Prostate gland (tissue), 2 donors: ENCODE results near the gene SLC6A20. TPM values are rescaled to one million over a fixed set of nuclear protein-coding genes. Genes with fewer than 3 reads are reported as not detected.

Source experiments
- DNase-seq: peaks from one replicate; pipeline ENCODE4 v3.0.0-alpha.2; 2019; ENCODE audit warnings: low spot score
- H3K27ac ChIP-seq, 2 donors: fragments of 200-600 bp; sonication (generic); 2 replicates each; pipeline ENCODE4 v1.5.1; 2017 to 2019
- H3K27me3 ChIP-seq: fragments of 200-600 bp; sonication (generic); replicated peaks from 2 replicates; pipeline ENCODE4 v1.5.1; 2019; ENCODE audit not compliant: insufficient read depth
- H3K36me3 ChIP-seq, 2 donors: fragments of 200-600 bp; sonication (generic); 1 replicate in 1 of 2; 2 replicates in 1 of 2; pipeline versions ENCODE4 v1.5.1 to v1.8.1; 2017 to 2019
- H3K4me1 ChIP-seq: fragments of 200-600 bp; sonication (generic); replicated peaks from 2 replicates; pipeline ENCODE4 v1.5.1; 2019
- H3K4me3 ChIP-seq, 2 donors: fragments of 200-600 bp; sonication (generic); 2 replicates each; pipeline ENCODE4 v1.5.1; 2017 to 2019
- H3K9me3 ChIP-seq: fragments of 200-600 bp; sonication (generic); 2 replicates; pipeline ENCODE4 v1.5.1; 2017
- POLR2A ChIP-seq: fragments of 450-650 bp; IDR thresholded peaks from one replicate; pipeline ENCODE4 v1.6.1; 2016; ENCODE audit warnings: antibody characterized with exemption, mild to moderate bottlenecking
- POLR2AphosphoS5 ChIP-seq: sonication (generic); formaldehyde crosslinking; IDR thresholded peaks from one replicate; pipeline ENCODE4 v1.6.1; 2017; ENCODE audit warnings: antibody characterized with exemption
- WGBS: methylation state at CpG from one replicate; pipeline ENCODE4 v1.1.5; 2018; 5-methylcytosine and 5-hydroxymethylcytosine counted together
- intact Hi-C: fragments of 100-400 bp; cut with DNase I; formaldehyde crosslinking; loops from one replicate; pipeline ENCODE4 v1.14.2; 2022
- total RNA-seq, 2 donors: library from RNA; depleted of rRNA; stranded (reverse); fragments of >200 nt; gene quantifications; one replicate each; pipeline ENCODE4 v1.1.0, GENCODE V29; 2016
- TF ChIP-seq, protein P1 (sequence below), 4 experiments: fragments of 200-600 bp in 2 of 4; fragments of 450-650 bp in 2 of 4; sonication (generic) in 2 of 4; IDR thresholded peaks; 1 replicate in 3 of 4; 2 replicates in 1 of 4; pipeline ENCODE4 v1.5.1; 2016 to 2019; ENCODE audit warnings: antibody characterized with exemption in 4 of 4, mild to moderate bottlenecking in 2 of 4, moderate library complexity in 2 of 4

The SLC6A20 gene
- total RNA-seq, 2 donors from 2014 or later: 1.6 TPM; not detected in 1

- Histone ChIP-seq H3K27me3 (no peaks in the 10 kb centered on the region), H3K4me3 (no peak overlapping the region), H3K27ac (no peak overlapping the region), H3K9me3 (no peaks in the 10 kb centered on the region), H3K36me3 (no peaks in the 10 kb centered on the region), H3K4me1 (no peaks in the 10 kb centered on the region)
- TF ChIP-seq POLR2A: no peak
- TF ChIP-seq, protein P1, sequence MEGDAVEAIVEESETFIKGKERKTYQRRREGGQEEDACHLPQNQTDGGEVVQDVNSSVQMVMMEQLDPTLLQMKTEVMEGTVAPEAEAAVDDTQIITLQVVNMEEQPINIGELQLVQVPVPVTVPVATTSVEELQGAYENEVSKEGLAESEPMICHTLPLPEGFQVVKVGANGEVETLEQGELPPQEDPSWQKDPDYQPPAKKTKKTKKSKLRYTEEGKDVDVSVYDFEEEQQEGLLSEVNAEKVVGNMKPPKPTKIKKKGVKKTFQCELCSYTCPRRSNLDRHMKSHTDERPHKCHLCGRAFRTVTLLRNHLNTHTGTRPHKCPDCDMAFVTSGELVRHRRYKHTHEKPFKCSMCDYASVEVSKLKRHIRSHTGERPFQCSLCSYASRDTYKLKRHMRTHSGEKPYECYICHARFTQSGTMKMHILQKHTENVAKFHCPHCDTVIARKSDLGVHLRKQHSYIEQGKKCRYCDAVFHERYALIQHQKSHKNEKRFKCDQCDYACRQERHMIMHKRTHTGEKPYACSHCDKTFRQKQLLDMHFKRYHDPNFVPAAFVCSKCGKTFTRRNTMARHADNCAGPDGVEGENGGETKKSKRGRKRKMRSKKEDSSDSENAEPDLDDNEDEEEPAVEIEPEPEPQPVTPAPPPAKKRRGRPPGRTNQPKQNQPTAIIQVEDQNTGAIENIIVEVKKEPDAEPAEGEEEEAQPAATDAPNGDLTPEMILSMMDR (IDR thresholded peaks at IDR 0.05): no peak
- TF ChIP-seq POLR2AphosphoS5: no peak
- intact Hi-C loops: no loop called here
- WGBS: 83% methylated on average over 5 of the region's 5 CpGs
- DNase-seq: no peak
Observed at GRCh38 chr3:45781271-45781670, 15.1 kb downstream of the SLC6A20 start.

DNA sequence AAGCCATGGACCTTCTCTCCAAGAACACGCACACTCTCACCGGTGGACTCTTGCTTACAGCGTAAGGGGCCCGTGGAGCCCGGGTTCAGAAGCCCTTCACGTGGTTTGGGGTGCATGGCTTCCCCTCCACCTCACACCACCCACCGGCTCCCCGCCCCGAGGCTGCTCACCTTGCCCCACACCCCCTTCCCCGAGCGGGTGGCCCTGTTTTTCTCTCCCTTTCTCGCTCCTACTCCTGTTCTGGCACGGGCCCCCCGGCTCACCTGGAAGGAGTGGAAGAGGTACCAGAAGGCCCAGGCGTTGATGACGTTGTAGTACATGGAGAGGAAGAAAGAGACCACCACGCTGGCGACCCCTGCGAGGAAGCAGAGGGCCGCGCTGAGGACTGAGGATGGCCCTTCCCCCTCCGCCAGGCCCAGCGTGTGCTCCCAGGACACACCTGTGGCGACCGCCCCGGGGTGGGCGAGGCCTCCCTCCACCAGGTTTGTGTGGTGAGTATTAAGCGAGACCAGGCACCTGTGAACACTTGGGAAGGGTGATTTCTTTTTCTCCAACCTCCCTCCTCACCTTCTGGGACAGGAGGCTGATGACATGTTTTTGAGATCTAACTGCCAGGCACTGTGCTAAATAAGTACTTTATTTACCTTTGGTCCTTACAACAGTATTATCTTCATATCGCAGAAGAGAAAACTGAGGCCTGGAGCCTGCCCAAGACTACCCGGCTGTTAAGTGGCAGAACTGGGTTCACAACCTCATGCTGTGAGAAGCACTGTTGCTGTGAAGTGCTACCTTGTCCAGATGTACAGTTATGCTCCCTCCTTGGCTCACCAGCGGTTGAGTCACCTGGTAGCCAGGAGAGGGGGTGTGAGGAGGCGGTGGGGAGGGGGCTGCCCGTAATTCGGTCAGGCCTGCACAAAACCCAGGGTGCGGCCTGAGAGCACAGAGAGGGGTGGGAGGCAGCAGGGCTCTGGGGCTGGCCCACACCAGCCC, 16.3 kb downstream of the SLC6A20 start:
- H3K4me3 ChIP-seq: no peak overlapping the region
- H3K27ac ChIP-seq: no peak overlapping the region
- no peaks in the 10 kb centered on the region for H3K4me1 ChIP-seq
- TF ChIP-seq POLR2AphosphoS5 (no peak), POLR2A (no peak)
- TF ChIP-seq, protein P1 (IDR thresholded peaks at IDR 0.05): no peak
- H3K36me3 ChIP-seq: no peaks in the 10 kb centered on the region
- no peak for DNase-seq
- intact Hi-C loops: no loop called here
- no peaks in the 10 kb centered on the region for H3K9me3 ChIP-seq
- H3K27me3 ChIP-seq: no peaks in the 10 kb centered on the region
- 83% methylated on average over 35 of the region's 35 CpGs for WGBS

GRCh38 chr3:45778761-45779201, 17.6 kb downstream of the SLC6A20 start:
- Histone ChIP-seq H3K9me3 (no peaks in the 10 kb centered on the region), H3K27me3 (no peaks in the 10 kb centered on the region), H3K4me1 (no peaks in the 10 kb centered on the region), H3K27ac (no peak overlapping the region), H3K4me3 (no peak overlapping the region), H3K36me3 (no peaks in the 10 kb centered on the region)
- no peak for TF ChIP-seq POLR2A
- TF ChIP-seq, protein P1 (IDR thresholded peaks at IDR 0.05): no peak
- no peak for TF ChIP-seq POLR2AphosphoS5
- intact Hi-C loops: no loop called here
- DNase-seq: no peak
- 60% methylated on average over 3 of the region's 3 CpGs for WGBS

DNA sequence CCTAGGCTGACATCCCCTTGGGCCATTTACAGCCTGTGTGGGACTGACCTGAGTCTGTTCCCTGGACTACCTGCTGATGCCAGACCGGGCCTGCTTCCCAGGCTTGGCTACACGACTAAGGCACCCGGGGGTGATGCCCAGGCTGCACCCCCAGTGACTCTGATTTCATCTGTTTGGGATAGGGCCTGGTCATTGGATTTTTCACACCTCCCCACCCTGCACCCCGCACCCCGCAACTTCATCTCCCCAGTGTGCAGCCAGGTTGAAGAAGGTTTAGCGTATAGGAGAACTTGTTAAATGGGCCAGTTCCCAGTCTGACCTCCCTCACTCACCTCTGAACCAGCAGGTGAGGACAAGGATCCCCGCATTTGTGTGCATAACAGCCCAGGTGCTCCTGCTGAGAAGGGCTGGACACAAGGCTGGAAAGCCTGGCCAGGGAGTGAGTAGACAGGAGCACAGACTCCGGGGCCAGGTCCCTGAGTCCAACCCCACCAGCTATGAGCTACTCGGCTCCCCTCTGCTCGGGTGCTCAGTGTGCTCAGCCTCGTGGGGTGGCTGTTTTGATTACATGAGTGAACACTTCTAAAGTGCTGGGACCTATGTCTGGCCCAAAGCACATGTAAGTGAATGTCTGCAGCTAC, 18.5 kb downstream of the SLC6A20 start:
- TF ChIP-seq POLR2AphosphoS5: no peak
- TF ChIP-seq, protein P1 (IDR thresholded peaks at IDR 0.05): no peak
- no peak for TF ChIP-seq POLR2A
- H3K4me3 ChIP-seq: no peak overlapping the region
- 80% methylated on average over 11 of the region's 11 CpGs for WGBS
- H3K36me3 ChIP-seq: no peaks in the 10 kb centered on the region
- no peaks in the 10 kb centered on the region for H3K4me1 ChIP-seq
- no peaks in the 10 kb centered on the region for H3K27me3 ChIP-seq
- no peaks in the 10 kb centered on the region for H3K9me3 ChIP-seq
- H3K27ac ChIP-seq: no peak overlapping the region
- no peak for DNase-seq
- intact Hi-C loops: no loop called here
